ENCODE measurements around the gene EPO.

DNA sequence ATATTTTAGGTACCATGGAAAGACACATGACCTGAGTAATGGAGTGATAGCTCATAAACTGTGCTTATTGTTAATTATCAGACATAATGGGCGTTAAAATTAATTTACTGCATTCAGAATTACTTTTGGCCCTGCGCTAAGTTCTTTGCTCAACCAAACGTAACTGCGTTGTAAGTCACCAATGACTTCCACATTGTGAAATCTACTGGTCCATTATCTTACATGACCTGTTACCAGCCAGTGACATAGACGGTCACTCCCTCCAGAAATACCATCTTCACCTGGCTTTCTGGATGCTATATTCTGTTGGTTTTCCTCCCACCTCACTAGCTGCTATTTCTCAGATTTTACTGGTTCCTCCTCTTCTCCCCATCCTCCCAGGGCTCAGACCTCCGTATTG, 21.2 kb upstream of the EPO start:
- no peak for TF ChIP-seq POLR2A (IDR thresholded peaks at IDR 0.05; ENCODE audit: low read length)
- no peak for TF ChIP-seq GATA1 (IDR thresholded peaks at IDR 0.05; ENCODE audit: low read depth, low read length)
